GM23248 (cell line): ENCODE data around the gene SSR1.

Source experiments
- EZH2 ChIP-seq: fragments of 200-600 bp; sonication (generic); IDR thresholded peaks from 2 replicates; pipeline ENCODE4 v1.6.1; 2018; ENCODE audit warnings: antibody characterized with exemption, mild to moderate bottlenecking; ENCODE audit not compliant: insufficient read depth, poor library complexity, severe bottlenecking
- EZH2phosphoT487 ChIP-seq: fragments of 200-600 bp; sonication (generic); IDR thresholded peaks from 2 replicates; pipeline ENCODE4 v1.6.1; 2018; ENCODE audit warnings: antibody characterized with exemption, moderate library complexity, mild to moderate bottlenecking, low read depth; ENCODE audit not compliant: insufficient read depth

DNA sequence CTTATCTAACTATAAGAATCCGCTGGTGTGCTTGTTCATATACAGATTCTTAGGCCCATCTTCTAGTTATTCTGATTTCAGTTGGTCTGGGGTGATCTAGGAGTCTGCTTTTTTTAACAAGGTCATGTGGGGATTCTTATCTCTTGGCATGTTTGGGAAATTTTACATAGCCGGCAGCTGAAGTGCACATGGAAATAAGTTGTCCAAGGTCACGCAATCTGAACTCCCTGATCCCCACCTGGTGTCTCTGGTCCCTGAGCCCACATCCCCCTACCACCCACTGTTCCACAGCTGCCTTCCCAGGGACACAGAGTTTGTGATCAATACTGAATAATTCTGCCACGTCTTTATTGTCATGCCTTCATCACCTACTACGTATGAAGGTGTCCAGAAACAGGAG is 90.8 kb downstream of the SSR1 start:
- no peak for TF ChIP-seq EZH2
- TF ChIP-seq EZH2phosphoT487: no peak
